HCT116 (cell line): ENCODE measurements around the gene CYP3A7. TPM values are rescaled to one million over a fixed set of nuclear protein-coding genes. Genes with fewer than 3 reads are reported as not detected.

Experiments used
- ATAC-seq: fragments of 200-7000 bp; cut with Tn5 transposase; 2 replicates; pipeline ENCODE4 v1.9.1; 2020; ENCODE audit warnings: mild to moderate bottlenecking, moderate library complexity
- BruUV-seq: library from RNA; stranded (reverse); fragments of 400-500 nt; replicated peaks from 2 replicates; lab custom pipeline; 2021; lab: Mats Ljungman, UMichigan
- CTCF ChIA-PET: fragments of 300-600 bp; sonication (Branson Sonifier 250); formaldehyde crosslinking; loops from one replicate; lab custom pipeline; 2021; ENCODE audit warnings: antibody characterized with exemption; lab: Charles Lee
- POLR2A ChIA-PET: fragments of 300-600, 350-600 bp; sonication (Branson Sonifier 250); formaldehyde crosslinking; loops from one replicate; lab custom pipeline; 2021; ENCODE audit warnings: antibody characterized with exemption; lab: Charles Lee
- RAD21 ChIA-PET, 2 experiments: fragments of 300-600 bp; sonication (Branson Sonifier 250); formaldehyde crosslinking; loops; one replicate each; lab custom pipeline; 2023; ENCODE audit warnings: low total read pairs in 2 of 2; ENCODE audit not compliant: uncharacterized antibody in 2 of 2, unreplicated experiment in 2 of 2, low non-redundant PET in 1 of 2; lab: Charles Lee
- DNase-seq: peaks from one replicate; pipeline ENCODE4 v3.0.0-alpha.2; 2010; ENCODE audit warnings: low read depth, low spot score
- H2AFZ ChIP-seq: fragments of 200-600 bp; shearing (Covaris generic), sonication (generic); 2 replicates; pipeline ENCODE4 v1.6.1; 2017; ENCODE audit warnings: low read depth, mixed run types, mixed read lengths, antibody characterized with exemption, low read length; ENCODE audit not compliant: poor library complexity, severe bottlenecking
- H3K27ac ChIP-seq: 2 replicates; pipeline ENCODE4 v1.5.1; 2012; ENCODE audit warnings: low read depth, low read length
- H3K27me3 ChIP-seq: fragments of 200-600 bp; sonication (generic); 2 replicates; pipeline ENCODE4 v1.6.1; 2016; ENCODE audit warnings: mixed run types, low read length, mixed read lengths; ENCODE audit not compliant: insufficient read depth
- H3K36me3 ChIP-seq, 2 experiments: fragments of 200-500 bp in 1 of 2; fragments of 200-600 bp in 1 of 2; sonication (Bioruptor generic) in 1 of 2; sonication (generic) in 1 of 2; 2 replicates each; pipeline versions ENCODE4 v1.5.1 to v1.6.1; 2014 to 2016; ENCODE audit warnings: low read length in 2 of 2, inconsistent platforms in 1 of 2, mixed read lengths in 1 of 2, mixed run types in 1 of 2; ENCODE audit not compliant: insufficient read depth in 2 of 2, control insufficient read depth in 1 of 2
- H3K4me1 ChIP-seq, 2 experiments: fragments of 200-600 bp in 1 of 2; sonication (generic) in 1 of 2; 2 replicates each; pipeline versions ENCODE4 v1.5.1 to v1.6.1; 2012 to 2017; ENCODE audit warnings: low read length in 2 of 2, inconsistent platforms in 1 of 2, mild to moderate bottlenecking in 1 of 2, mixed read lengths in 1 of 2, mixed run types in 1 of 2, moderate library complexity in 1 of 2; ENCODE audit not compliant: insufficient read depth in 2 of 2, control insufficient read depth in 1 of 2
- H3K4me2 ChIP-seq: fragments of 200-600 bp; sonication (generic); 2 replicates; pipeline ENCODE4 v1.6.1; 2017; ENCODE audit warnings: mixed run types, low read length, mixed read lengths
- H3K4me3 ChIP-seq, 2 experiments: fragments of 200-600 bp in 1 of 2; sonication (generic) in 1 of 2; replicated peaks in 1 of 2; 2 replicates each; pipeline ENCODE4 v1.5.1; 2011 to 2016; ENCODE audit warnings: low read length in 2 of 2, control low read depth in 1 of 2, low read depth in 1 of 2, mild to moderate bottlenecking in 1 of 2, mixed read lengths in 1 of 2, mixed run types in 1 of 2
- H3K79me2 ChIP-seq: fragments of 200-600 bp; sonication (generic); 2 replicates; pipeline ENCODE4 v1.6.1; 2017; ENCODE audit warnings: mild to moderate bottlenecking, mixed run types, low read length, moderate library complexity, mixed read lengths; ENCODE audit not compliant: insufficient read depth
- H3K9ac ChIP-seq: fragments of 200-600 bp; sonication (generic); 2 replicates; pipeline ENCODE4 v1.6.1; 2016; ENCODE audit warnings: low read length, mixed read lengths
- H3K9me2 ChIP-seq: fragments of 200-600 bp; sonication (generic), shearing (Covaris generic); 2 replicates; pipeline ENCODE4 v1.6.1; 2017; ENCODE audit warnings: mixed run types, mild to moderate bottlenecking, moderate library complexity; ENCODE audit not compliant: insufficient read depth
- H3K9me3 ChIP-seq, 2 experiments: fragments of 200-500 bp in 1 of 2; fragments of 200-600 bp in 1 of 2; sonication (Bioruptor generic) in 1 of 2; sonication (generic) in 1 of 2; 2 replicates each; pipeline ENCODE4 v1.6.1; 2014 to 2017; ENCODE audit warnings: low read length in 2 of 2, mixed read lengths in 2 of 2, inconsistent platforms in 1 of 2, low read depth in 1 of 2, mild to moderate bottlenecking in 1 of 2, mixed run types in 1 of 2, moderate library complexity in 1 of 2; ENCODE audit not compliant: control insufficient read depth in 1 of 2, insufficient read depth in 1 of 2
- H4K20me1 ChIP-seq: fragments of 200-600 bp; sonication (generic), shearing (Covaris generic); 2 replicates; pipeline ENCODE4 v1.6.1; 2017; ENCODE audit warnings: mixed run types, mild to moderate bottlenecking, moderate library complexity; ENCODE audit not compliant: insufficient read depth
- CBX3 ChIP-seq: IDR thresholded peaks from 2 replicates; pipeline ENCODE4 v1.6.1; 2012; ENCODE audit warnings: low read depth
- ELF1 ChIP-seq: IDR thresholded peaks from 2 replicates; pipeline ENCODE4 v1.6.1; 2012; ENCODE audit warnings: low read depth, borderline replicate concordance
- EZH2 ChIP-seq: fragments of 200-600 bp; sonication (generic); IDR thresholded peaks from 2 replicates; pipeline ENCODE4 v1.6.1; 2017; ENCODE audit warnings: antibody characterized with exemption, mixed run types
- FOSL1 ChIP-seq: IDR thresholded peaks from 2 replicates; pipeline ENCODE4 v1.6.1; 2012; ENCODE audit warnings: low read depth
- JUND ChIP-seq: IDR thresholded peaks from 2 replicates; pipeline ENCODE4 v1.6.1; 2012
- RAD21 ChIP-seq: IDR thresholded peaks from 2 replicates; pipeline ENCODE4 v1.6.1; 2012; ENCODE audit warnings: low read depth, mild to moderate bottlenecking
- SIN3A ChIP-seq: IDR thresholded peaks from 2 replicates; pipeline ENCODE4 v1.6.1; 2012; ENCODE audit warnings: low read depth
- SP1 ChIP-seq: IDR thresholded peaks from 2 replicates; pipeline ENCODE4 v1.6.1; 2012; ENCODE audit warnings: low read depth
- SRF ChIP-seq: IDR thresholded peaks from 2 replicates; pipeline ENCODE4 v1.6.1; 2012; ENCODE audit warnings: low read depth
- TCF7L2 ChIP-seq: IDR thresholded peaks from 2 replicates; pipeline ENCODE4 v1.7.0; 2011; ENCODE audit warnings: borderline replicate concordance, inconsistent platforms; ENCODE audit not compliant: insufficient read depth, insufficient read length; ENCODE audit errors: extremely low read depth
- YY1 ChIP-seq: IDR thresholded peaks from 2 replicates; pipeline ENCODE4 v1.6.1; 2011; ENCODE audit warnings: low read length, low read depth, moderate library complexity, mild to moderate bottlenecking; ENCODE audit not compliant: insufficient replicate concordance; ENCODE audit errors: extremely low read depth
- ZNF274 ChIP-seq: fragments of 200-500 bp; sonication (Bioruptor generic); IDR thresholded peaks from 2 replicates; pipeline ENCODE4 v1.6.1; 2014; ENCODE audit warnings: mild to moderate bottlenecking, low read depth, low read length, inconsistent platforms
- intact Hi-C: fragments of 100-400 bp; cut with micrococcal nuclease; formaldehyde crosslinking; loops from 2 replicates; pipeline ENCODE4 v1.10.0; 2022
- total RNA-seq: library from RNA; stranded (reverse); gene quantifications from one replicate; pipeline ENCODE4 v1.2.1, GENCODE V29; 2021; ENCODE audit not compliant: unreplicated experiment
- TF ChIP-seq, protein P1 (sequence below): IDR thresholded peaks from 2 replicates; pipeline ENCODE4 v1.6.1; 2012; ENCODE audit warnings: low read depth
- TF ChIP-seq, protein P2 (sequence below): IDR thresholded peaks from 2 replicates; pipeline ENCODE4 v1.6.1; 2012

The CYP3A7 gene
- total RNA-seq, 1 experiment from 2014 or later, result not detected

DNA sequence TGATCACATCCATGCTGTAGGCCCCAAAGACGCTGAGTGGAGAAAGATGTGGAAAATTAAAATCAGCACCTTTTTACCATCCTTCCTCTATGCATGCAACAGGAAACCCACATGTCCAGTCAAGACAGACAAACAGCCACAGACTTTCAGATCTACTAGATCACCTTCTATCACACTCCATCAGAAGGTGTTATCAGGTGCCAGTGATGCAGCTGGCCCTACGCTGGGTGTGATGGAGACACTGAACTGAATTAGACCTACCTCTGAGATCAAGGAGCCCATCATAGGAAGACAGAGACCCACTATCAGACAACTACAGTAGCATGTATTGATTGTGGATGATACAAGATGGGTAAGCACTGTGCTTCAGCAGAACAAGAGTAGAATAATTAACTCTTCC lies 33.5 kb upstream of the CYP3A7 start:
- Histone ChIP-seq H3K27me3 (no peaks in the 10 kb centered on the region), H3K4me1 (no peaks in the 10 kb centered on the region), H3K9me3 (no peaks in the 10 kb centered on the region), H4K20me1 (no peaks in the 10 kb centered on the region), H2AFZ (no peak overlapping the region), H3K9ac (no peak overlapping the region), H3K36me3 (no peaks in the 10 kb centered on the region), H3K4me3 (no peak overlapping the region), H3K27ac (no peak overlapping the region), H3K4me2 (no peak overlapping the region), H3K79me2 (no peaks in the 10 kb centered on the region), H3K9me2 (no peaks in the 10 kb centered on the region)
- intact Hi-C loops, result no loop called here
- BruUV-seq, result no TSS peak
- POLR2A ChIA-PET, result no interaction called here
- TF ChIP-seq, protein P1, sequence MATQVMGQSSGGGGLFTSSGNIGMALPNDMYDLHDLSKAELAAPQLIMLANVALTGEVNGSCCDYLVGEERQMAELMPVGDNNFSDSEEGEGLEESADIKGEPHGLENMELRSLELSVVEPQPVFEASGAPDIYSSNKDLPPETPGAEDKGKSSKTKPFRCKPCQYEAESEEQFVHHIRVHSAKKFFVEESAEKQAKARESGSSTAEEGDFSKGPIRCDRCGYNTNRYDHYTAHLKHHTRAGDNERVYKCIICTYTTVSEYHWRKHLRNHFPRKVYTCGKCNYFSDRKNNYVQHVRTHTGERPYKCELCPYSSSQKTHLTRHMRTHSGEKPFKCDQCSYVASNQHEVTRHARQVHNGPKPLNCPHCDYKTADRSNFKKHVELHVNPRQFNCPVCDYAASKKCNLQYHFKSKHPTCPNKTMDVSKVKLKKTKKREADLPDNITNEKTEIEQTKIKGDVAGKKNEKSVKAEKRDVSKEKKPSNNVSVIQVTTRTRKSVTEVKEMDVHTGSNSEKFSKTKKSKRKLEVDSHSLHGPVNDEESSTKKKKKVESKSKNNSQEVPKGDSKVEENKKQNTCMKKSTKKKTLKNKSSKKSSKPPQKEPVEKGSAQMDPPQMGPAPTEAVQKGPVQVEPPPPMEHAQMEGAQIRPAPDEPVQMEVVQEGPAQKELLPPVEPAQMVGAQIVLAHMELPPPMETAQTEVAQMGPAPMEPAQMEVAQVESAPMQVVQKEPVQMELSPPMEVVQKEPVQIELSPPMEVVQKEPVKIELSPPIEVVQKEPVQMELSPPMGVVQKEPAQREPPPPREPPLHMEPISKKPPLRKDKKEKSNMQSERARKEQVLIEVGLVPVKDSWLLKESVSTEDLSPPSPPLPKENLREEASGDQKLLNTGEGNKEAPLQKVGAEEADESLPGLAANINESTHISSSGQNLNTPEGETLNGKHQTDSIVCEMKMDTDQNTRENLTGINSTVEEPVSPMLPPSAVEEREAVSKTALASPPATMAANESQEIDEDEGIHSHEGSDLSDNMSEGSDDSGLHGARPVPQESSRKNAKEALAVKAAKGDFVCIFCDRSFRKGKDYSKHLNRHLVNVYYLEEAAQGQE, result no peak
- TF ChIP-seq YY1 (no peak), FOSL1 (no peak)
- RAD21 ChIA-PET, result no interaction called here
- DNase-seq (no peak), ATAC-seq (no peak)
- CTCF ChIA-PET, result no interaction called here

DNA sequence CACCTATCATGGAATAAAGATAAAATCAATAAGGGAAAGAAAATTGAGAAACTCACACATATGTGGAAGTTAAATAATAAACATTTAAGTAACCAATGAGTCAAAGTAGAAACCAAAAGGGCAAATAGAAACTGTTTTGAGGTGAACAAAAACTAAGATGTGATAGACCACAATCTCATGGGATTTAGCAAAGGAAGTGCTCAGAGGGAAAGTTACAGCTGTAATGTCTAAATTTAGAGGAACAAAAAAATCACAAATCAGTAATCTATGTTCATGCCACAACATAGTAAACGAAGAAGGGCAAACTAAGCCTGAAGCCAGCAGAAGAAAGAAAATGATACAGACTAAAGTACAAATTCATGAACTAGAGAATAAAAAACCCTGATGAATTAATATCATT lies 32.7 kb upstream of the CYP3A7 start:
- Histone ChIP-seq H4K20me1 (no peaks in the 10 kb centered on the region), H3K4me2 (no peak overlapping the region), H3K9me3 (no peaks in the 10 kb centered on the region), H2AFZ (no peak overlapping the region), H3K27ac (no peak overlapping the region), H3K79me2 (no peaks in the 10 kb centered on the region), H3K9me2 (no peaks in the 10 kb centered on the region), H3K4me1 (no peaks in the 10 kb centered on the region), H3K36me3 (no peaks in the 10 kb centered on the region), H3K4me3 (no peak overlapping the region), H3K9ac (no peak overlapping the region), H3K27me3 (no peaks in the 10 kb centered on the region)
- ChIA-PET CTCF (no interaction called here), RAD21 (no interaction called here), POLR2A (no interaction called here)
- DNase-seq, result no peak
- TF ChIP-seq FOSL1 (no peak), ELF1 (no peak), EZH2 (no peak), TCF7L2 (no peak), SIN3A (no peak), ZNF274 (no peak), JUND (no peak), RAD21 (no peak), SP1 (no peak), YY1 (no peak), CBX3 (no peak), SRF (no peak)
- TF ChIP-seq, protein P2, sequence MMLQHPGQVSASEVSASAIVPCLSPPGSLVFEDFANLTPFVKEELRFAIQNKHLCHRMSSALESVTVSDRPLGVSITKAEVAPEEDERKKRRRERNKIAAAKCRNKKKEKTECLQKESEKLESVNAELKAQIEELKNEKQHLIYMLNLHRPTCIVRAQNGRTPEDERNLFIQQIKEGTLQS, result no peak
- TF ChIP-seq, protein P1, result no peak
- BruUV-seq, result no TSS peak
- no peak for ATAC-seq
- intact Hi-C loops, result no loop called here
